ENCODE data around the gene FYB1.

The FYB1 gene

DNA sequence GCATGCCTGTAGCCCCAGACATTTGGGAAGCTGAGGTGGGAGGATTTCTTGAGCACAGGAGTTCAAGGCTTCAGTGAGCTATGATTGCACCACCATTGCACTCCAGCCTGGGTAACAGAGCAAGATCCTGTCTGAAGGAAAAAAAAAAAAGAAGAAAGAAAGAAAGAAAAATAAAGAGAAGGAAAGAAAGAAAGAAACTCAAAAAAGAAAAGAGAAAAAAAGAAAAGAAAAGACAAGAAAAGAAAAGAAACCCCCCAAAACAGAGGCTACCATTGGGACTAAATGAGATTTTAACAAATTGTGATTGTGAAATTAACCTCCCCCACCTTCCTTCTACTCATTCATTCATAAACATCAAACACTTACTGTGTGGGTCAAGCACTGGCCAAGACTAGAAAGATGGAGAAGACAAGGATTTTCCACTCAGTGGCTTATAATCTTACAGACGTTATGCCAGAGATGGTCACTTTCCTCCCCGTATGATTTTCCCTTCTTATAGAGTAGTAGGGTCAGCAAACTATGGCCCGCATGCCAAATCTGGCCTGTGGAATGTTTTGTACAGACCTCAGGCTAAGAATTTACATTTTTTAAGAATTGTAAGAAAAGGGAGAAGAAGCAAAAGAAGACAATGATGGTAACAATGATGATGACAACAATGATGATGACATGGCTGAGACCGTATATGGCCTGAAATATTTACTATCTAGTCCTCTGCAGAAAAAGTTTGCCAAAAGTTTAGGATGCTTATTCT is 1.1 kb upstream of the FYB1 start:
- FAIRE-seq (no peak), DNase-seq (ENCODE audit: insufficient read length, low spot score) (no peak)
- TF ChIP-seq POLR2A (IDR thresholded peaks at IDR 0.05; ENCODE audit: low read depth, low read length), result no peak

DNA sequence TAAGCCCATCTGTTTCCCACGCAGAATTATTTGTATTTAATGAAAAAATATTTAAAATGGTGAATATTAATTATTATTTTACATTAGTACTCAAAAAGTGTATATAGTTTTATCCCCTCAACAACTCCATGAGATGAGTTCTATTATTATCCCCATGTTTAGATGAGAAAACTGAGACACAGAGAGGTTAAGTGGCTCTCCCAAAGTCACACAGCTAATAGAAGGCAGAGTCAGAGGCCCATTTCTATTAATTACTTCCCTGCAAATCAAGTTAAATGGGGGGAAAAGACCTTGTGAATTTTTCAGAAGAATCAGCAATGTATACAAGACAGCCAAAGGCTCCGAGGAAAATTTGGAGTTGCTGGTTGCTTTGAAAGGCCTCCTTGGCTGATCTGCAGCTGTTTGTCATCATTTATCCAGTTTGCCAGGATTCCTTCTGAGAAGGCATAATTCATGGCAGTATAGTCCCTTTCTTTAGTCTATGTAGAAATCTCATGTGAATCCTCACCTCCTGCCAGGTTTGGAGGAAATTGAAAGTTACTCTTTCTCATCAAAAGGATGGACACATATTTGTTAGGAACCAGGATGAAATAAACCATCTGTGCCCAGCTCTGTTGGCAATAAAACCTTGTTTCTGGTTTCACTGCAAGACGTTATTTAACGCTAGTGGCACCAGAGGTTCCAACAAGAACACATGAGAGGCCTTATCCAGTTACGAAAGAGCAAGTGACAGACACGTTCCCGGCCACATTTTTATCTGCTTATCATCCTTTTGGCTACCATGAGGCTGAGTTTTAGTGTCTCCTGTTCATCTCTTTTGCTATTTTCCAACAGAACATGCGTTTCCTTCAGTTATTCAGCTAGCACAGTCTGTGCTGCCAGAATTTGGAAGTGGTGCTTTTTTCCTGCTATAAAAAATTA is 621 bp downstream of the FYB1 start:
- DNase-seq (ENCODE audit: insufficient read length, low spot score) (no peak), FAIRE-seq (no peak)
- no peak for TF ChIP-seq POLR2A (IDR thresholded peaks at IDR 0.05; ENCODE audit: low read depth, low read length)

DNA sequence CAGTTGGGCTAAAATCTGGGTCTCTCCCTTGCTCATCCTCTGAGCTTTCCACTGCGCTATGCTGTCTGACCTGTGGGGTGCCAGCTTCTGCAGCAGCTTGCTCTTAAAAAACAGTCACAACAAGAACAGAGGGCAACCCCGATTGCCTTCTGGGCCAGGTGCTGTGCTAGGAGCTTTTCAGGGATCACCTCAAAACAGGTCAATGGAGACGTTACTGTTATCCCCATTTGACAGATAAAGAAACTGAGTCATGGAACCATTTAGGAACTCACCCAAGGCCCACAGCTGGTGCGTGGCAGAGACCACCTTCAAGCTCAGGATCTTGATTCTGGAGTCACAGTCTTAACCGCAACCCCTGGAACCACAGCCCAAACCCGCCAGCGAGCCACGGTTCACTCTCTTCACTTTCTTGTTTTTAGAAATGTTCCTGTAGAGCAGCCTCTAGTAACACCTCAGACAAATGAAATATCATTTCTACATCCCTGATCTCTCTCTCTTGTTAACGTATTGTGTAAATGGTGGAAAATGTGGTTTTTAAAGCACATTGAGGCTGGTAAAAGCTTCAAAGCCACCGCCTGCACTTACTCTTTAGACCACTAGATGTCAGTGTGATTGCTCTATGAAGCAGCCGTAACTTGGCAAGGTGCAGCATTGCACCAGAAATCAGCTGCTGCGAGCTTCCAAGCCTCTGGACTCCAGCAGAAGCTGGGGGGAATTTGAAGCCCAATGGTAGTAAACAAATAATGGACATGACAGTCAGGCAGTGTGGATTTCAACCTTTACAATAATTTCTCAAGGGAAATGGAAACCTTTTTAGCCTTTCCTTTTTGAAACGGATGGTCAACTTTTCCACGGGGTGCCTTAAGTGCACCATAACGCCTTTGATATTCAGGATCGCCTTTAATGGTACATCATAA is 1.7 kb downstream of the FYB1 start:
- TF ChIP-seq POLR2A (IDR thresholded peaks at IDR 0.05; ENCODE audit: low read depth, low read length), result no peak
- peak; percentile 58 for DNase-seq (ENCODE audit: insufficient read length, low spot score)
- peak; percentile 98 for FAIRE-seq

DNA sequence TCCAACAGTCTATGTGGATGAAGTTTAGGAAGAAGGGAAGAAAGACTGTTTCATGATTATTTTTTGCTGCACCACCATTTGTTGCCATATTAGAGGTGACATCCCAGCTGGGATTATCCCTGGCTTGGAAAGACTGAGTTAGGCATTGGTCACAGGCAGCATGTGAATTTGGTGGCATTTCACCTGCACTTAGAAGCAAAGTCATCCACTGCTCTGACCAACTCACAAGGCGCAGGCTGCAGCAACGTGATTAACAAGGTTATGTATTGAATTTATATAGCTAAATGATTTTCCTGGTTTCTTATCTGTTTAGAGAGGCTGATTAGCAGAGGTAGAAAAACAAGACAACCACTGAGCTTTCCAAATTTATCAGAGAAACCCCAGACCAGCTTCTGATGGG is 2.7 kb downstream of the FYB1 start:
- DNase-seq (ENCODE audit: insufficient read length, low spot score), result no peak
- no peak for TF ChIP-seq POLR2A (IDR thresholded peaks at IDR 0.05; ENCODE audit: low read depth, low read length)
- peak; percentile 36 for FAIRE-seq

DNA sequence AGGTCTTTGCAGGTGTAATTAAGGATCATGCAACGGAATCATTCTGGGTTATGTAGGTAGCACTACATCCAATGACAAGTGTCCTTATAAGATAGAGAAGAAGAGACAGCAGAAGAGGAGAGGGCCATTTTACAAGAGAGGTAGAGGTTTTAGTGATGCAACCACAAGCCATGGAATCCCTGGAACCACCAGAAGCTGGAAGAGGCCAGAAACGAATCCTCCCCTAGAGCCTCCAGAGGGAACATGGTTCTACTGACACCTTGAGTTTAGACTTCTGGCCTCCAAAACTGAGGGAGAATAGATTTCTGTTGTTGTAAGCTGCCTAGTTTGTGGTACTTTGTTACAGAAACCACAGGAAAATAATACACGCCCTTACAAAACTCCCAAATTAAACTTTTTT is 3.5 kb downstream of the FYB1 start:
- TF ChIP-seq POLR2A (IDR thresholded peaks at IDR 0.05; ENCODE audit: low read depth, low read length), result no peak
- DNase-seq (ENCODE audit: insufficient read length, low spot score) (no peak), FAIRE-seq (no peak)

DNA sequence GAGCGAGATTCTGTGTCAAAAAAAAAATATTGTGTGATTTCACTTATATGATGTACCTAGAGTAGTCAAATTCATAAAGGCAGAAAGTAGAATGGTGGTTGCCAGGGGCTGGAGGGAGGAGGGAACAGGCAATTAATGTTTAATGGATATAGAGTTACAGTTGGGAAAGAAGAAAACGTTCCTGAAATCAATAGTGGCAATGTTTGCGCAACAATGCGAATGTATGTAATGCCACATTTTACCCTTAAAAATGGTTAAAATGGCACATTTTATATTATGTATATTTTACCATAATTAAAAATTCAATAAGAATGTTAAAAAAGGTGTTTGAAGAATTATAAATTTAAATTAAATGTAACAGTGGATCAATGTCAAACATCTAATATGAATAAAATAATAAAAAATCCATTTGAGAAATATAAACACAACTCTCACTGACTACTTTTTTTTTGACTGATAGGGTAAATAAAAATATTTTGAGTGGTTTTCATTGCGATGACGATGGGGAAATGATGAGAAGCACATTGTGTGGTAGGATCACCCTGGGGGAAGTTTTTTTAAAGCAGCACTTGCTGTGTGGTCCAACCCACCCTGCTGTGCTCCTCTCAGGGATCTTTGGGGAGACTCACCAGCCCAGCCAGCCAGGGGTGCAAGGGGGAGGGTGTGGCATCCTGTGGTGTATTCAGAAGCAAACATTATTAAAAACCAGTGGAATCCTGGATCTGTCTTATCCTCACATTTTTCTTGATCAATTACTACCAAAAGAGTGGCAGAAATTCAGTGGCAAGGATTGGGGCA is 4.3 kb downstream of the FYB1 start:
- TF ChIP-seq POLR2A (IDR thresholded peaks at IDR 0.05; ENCODE audit: low read depth, low read length), result no peak
- DNase-seq (ENCODE audit: insufficient read length, low spot score), result no peak
- no peak for FAIRE-seq

DNA sequence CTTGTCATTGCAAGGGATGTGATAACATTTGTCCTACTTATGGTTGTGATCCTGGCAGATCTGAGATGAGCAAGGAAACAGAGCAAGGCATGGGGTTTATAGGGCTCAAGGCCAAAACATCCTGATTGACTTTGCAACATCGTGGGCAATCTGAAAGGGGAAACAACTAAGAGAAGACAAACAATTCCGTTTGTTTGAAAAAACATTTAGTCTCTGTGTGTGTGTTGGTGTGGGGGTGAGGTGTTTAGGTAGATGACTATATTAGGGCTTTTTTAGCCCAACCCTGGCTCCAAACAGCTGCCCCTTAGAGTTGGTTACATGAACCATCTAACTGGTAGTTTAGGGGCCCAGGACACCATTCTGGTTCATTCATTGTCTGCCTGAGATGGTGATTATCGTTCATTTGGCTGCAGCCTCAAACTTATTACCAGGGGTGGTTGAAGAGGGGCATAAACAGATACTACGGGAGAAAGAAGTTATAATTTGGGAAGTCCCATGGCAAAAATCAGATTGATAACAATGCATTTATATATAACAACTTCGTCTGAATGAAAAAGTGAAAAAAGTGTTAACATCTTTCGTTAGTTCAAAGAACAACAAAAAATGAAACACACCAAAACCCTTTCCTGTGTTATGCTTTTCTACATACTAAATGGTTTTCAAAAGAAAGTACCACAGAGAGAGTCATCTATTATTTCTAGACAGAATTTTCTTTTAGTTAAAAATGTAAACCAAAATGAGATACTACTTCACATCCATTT is 5.7 kb downstream of the FYB1 start:
- FAIRE-seq (no peak), DNase-seq (ENCODE audit: insufficient read length, low spot score) (no peak)
- TF ChIP-seq POLR2A (IDR thresholded peaks at IDR 0.05; ENCODE audit: low read depth, low read length), result no peak

DNA sequence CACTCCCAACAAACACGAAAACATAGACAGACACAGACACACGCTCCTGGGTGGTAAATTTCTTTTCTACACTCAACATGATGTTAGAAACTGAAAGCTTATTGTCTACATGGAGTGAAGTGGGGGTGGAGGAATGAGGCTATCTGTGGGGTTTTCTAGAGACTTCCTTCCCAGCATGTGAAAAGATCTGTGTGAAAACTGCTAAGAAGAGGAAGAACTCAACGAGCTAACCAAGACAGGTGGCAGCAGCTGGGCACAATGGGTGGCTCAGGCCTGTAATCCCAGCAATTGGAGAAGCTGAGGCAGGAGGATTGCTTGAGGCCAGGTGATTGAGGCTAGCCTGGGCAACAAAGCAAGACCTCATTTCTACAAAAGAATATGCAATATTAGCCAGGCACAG is 7.6 kb downstream of the FYB1 start:
- TF ChIP-seq POLR2A (IDR thresholded peaks at IDR 0.05; ENCODE audit: low read depth, low read length), result no peak
- DNase-seq (ENCODE audit: insufficient read length, low spot score) (no peak), FAIRE-seq (no peak)

DNA sequence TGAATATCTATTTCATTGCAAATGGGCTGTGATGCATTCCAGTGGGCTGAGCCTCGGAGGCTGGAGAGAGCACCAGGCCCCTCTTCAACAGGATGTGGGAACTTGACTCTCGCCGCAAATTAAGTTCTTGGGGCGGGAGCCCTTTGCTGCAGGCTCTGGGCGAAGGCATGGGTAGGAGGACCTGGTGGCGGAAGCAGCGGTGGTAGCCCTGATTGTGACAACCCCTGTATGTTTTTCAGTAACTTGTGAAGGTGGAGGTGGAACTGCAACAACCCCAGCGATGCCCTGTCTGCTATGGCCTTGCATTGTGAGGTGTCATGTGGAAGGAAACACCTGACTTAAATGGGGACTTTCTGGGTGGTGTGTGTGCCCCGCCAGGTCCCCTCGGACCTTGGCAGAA is 9.4 kb downstream of the FYB1 start:
- no peak for TF ChIP-seq POLR2A (IDR thresholded peaks at IDR 0.05; ENCODE audit: low read depth, low read length)
- no peak for DNase-seq (ENCODE audit: insufficient read length, low spot score)
- no peak for FAIRE-seq

DNA sequence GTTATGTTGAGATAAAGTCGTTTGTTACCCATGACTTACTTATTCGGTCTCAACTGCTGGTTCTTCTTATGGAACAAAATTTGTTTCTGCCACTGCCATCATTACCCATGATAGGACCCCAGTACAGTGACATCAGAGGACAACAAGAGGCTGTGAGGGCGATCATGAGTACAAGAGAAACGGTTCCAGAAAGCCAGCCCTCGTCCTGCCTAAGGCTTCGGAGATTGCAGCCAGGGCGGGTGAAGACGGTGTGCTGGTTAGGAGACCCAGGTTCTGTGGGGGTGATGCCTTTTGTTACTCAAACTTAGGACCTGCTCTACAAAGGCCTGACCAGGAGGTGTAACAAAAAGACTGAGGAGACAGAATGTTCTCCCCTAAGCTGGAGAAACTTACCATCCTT is 10.9 kb downstream of the FYB1 start:
- no peak for TF ChIP-seq POLR2A (IDR thresholded peaks at IDR 0.05; ENCODE audit: low read depth, low read length)
- DNase-seq (ENCODE audit: insufficient read length, low spot score) (no peak), FAIRE-seq (no peak)

DNA sequence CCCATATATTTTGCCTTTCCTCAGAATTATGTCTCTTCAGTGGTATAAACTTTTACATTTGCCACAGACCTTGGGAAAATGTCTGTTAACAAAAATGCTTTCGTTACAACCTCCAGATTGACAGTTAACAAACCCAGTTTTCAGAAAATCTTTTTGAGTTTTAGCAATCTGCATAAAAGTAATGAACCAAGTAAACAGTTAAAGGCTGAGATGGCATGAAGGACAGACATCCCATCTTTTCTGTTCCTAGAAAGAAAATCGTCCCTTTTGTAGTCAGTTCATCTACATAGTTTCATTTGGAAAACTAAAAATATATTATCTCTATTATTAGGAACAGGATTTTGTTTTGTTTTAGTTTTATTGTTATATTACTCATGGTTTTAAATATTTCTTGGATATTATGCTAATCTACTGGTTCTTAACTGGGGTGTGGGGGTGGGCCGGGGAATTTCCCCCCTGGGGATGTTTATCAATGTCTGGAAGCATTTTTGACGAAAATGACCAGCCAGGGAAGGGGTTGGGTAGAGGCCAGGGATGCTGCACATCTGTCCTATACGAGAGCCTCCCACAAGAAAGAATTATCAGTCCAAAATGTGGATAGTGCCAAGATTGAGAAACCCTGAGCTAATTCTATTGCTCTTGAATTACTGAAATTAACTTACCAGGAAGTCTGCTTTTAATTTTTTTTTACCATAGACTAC is 11.9 kb downstream of the FYB1 start:
- no peak for DNase-seq (ENCODE audit: insufficient read length, low spot score)
- no peak for TF ChIP-seq POLR2A (IDR thresholded peaks at IDR 0.05; ENCODE audit: low read depth, low read length)
- no peak for FAIRE-seq

Measured in H54 (cell line).